HG03520 (cell line): ENCODE results near the gene WDR5B.
"Not testable (repeated sequence)": the region's sequence is repeated elsewhere in the genome, so short reads cannot be mapped to it uniquely, and the experiment has no call there.

Experiments used
- ATAC-seq: cut with Tn5 transposase; IDR thresholded peaks from one replicate; pipeline ENCODE4 v1.9.1; 2021; ENCODE audit warnings: mild to moderate bottlenecking, moderate library complexity; ENCODE audit not compliant: unreplicated experiment

Gene WDR5B

GRCh38 chr3:122374034-122374433 lies 41.8 kb downstream of the WDR5B start:
- ATAC-seq = no peak

- ATAC-seq = no peak
These were observed 49.5 kb downstream of the WDR5B start for GRCh38 chr3:122366379-122366749.

- ATAC-seq = not testable (repeated sequence)
These were observed 50.1 kb downstream of the WDR5B start for GRCh38 chr3:122365582-122366378.

GRCh38 chr3:122365073-122365472 lies 50.8 kb downstream of the WDR5B start:
- no peak for ATAC-seq

GRCh38 chr3:122364490-122364889 lies 51.4 kb downstream of the WDR5B start:
- no peak for ATAC-seq
